A549 (cell line): ENCODE data around the gene PITPNM3. TPM values are rescaled to one million over a fixed set of nuclear protein-coding genes. Genes with fewer than 3 reads are reported as not detected.

ENCODE experiments used
- ATAC-seq, 2 experiments: fragments of 200-7000 bp in 1 of 2; fragments of >200 bp in 1 of 2; cut with Nextera tagmentation in 1 of 2; cut with Tn5 transposase in 1 of 2; 3 replicates each; pipeline versions ENCODE4 v1.8.0 to v1.9.1; 2018 to 2020; ENCODE audit warnings: mild to moderate bottlenecking in 1 of 2, moderate library complexity in 1 of 2
- CTCF ChIA-PET: fragments of 300-600 bp; sonication (Branson Sonifier 250); formaldehyde crosslinking; extraction: SDS; loops from one replicate; lab custom pipeline; 2021; ENCODE audit warnings: antibody characterized with exemption, inconsistent platforms; lab: Yijun Ruan, JAX
- POLR2A ChIA-PET: fragments of 350-600 bp; formaldehyde crosslinking; extraction: SDS; loops from one replicate; lab custom pipeline; 2021; ENCODE audit warnings: antibody characterized with exemption, inconsistent platforms; lab: Yijun Ruan, JAX
- DNase-seq, 2 experiments: peaks; one replicate each; pipeline versions ENCODE4 v3.0.0 to v3.0.0-alpha.2; 2011 to 2016; ENCODE audit warnings: low read depth in 1 of 2, low spot score in 1 of 2
- FAIRE-seq: peaks from 2 replicates; lab custom pipeline; 2011; peaks lifted over from hg19 to GRCh38; lab: Jason Lieb, UNC
- H3K27ac ChIP-seq, 2 experiments: fragments of >200 bp; sonication (Bioruptor Twin); formaldehyde crosslinking; 3 replicates each; pipeline ENCODE4 v1.5.1; 2016 to 2017
- H3K4me1 ChIP-seq: fragments of >200 bp; sonication (Bioruptor Twin); formaldehyde crosslinking; 3 replicates; pipeline ENCODE4 v1.6.1; 2016
- H3K4me2 ChIP-seq: fragments of >200 bp; sonication (Bioruptor Twin); formaldehyde crosslinking; 3 replicates; pipeline ENCODE4 v1.6.1; 2016
- H3K4me3 ChIP-seq: fragments of >200 bp; sonication (Bioruptor Twin); formaldehyde crosslinking; 3 replicates; pipeline ENCODE4 v1.5.1; 2016
- H3K9me3 ChIP-seq: fragments of >200 bp; sonication (Bioruptor Twin); formaldehyde crosslinking; 3 replicates; pipeline ENCODE4 v1.6.1; 2016
- CHD2 ChIP-seq: fragments of 150-350 bp; IDR thresholded peaks from 2 replicates; pipeline ENCODE4 v1.6.1; 2014; ENCODE audit warnings: low read length; ENCODE audit not compliant: partially characterized antibody
- CHD4 ChIP-seq: fragments of 200-600 bp; sonication (generic); IDR thresholded peaks from 2 replicates; pipeline ENCODE4 v1.6.1; 2016; ENCODE audit warnings: antibody characterized with exemption, mild to moderate bottlenecking, borderline replicate concordance
- ELK1 ChIP-seq: fragments of 150-350 bp; IDR thresholded peaks from 2 replicates; pipeline ENCODE4 v1.6.1; 2014; ENCODE audit warnings: low read depth, mild to moderate bottlenecking, low read length
- GATA3 ChIP-seq: IDR thresholded peaks from 2 replicates; pipeline ENCODE4 v1.6.1; 2012; ENCODE audit warnings: borderline replicate concordance
- HEYL ChIP-seq: fragments of 250-450 bp; sonication (Bioruptor Pico); IDR thresholded peaks from 2 replicates; pipeline ENCODE4 v1.8.0; 2021; ENCODE audit warnings: mild to moderate bottlenecking, moderate library complexity
- KDM5A ChIP-seq: fragments of 200-600 bp; sonication (generic); IDR thresholded peaks from 2 replicates; pipeline ENCODE4 v1.6.1; 2016; ENCODE audit warnings: antibody characterized with exemption, mild to moderate bottlenecking
- MAFK ChIP-seq: fragments of 450-650 bp; IDR thresholded peaks from 2 replicates; pipeline ENCODE4 v1.6.1; 2014; ENCODE audit not compliant: partially characterized antibody
- NFE2L2 ChIP-seq: fragments of 150-350 bp; conservative IDR thresholded peaks from 2 replicates; pipeline ENCODE4 v1.6.1; 2014; ENCODE audit warnings: low read length
- NPAS2 ChIP-seq: fragments of 250-450 bp; sonication (Bioruptor Pico); IDR thresholded peaks from 2 replicates; pipeline ENCODE4 v1.8.0; 2022; ENCODE audit warnings: mild to moderate bottlenecking, moderate library complexity, borderline replicate concordance
- PBX3 ChIP-seq: IDR thresholded peaks from 2 replicates; pipeline ENCODE4 v1.6.1; 2012
- PHF8 ChIP-seq: fragments of 200-600 bp; sonication (generic); IDR thresholded peaks from 2 replicates; pipeline ENCODE4 v1.6.1; 2016; ENCODE audit warnings: low read depth, mild to moderate bottlenecking, antibody characterized with exemption, moderate library complexity, borderline replicate concordance
- POLR2AphosphoS2 ChIP-seq: conservative IDR thresholded peaks from 2 replicates; pipeline ENCODE4 v1.6.1; 2012; ENCODE audit warnings: low read length, improper control_type of control experiment, inconsistent platforms
- RAD21 ChIP-seq, 2 experiments: fragments of >200 bp in 1 of 2; sonication (Bioruptor Twin) in 1 of 2; formaldehyde crosslinking in 1 of 2; IDR thresholded peaks in 1 of 2; conservative IDR thresholded peaks in 1 of 2; 2 replicates in 1 of 2; 3 replicates in 1 of 2; pipeline ENCODE4 v1.6.1; 2012 to 2018; ENCODE audit warnings: inconsistent platforms in 1 of 2
- SMC3 ChIP-seq: fragments of >200 bp; sonication (Bioruptor Twin); formaldehyde crosslinking; IDR thresholded peaks from 3 replicates; pipeline ENCODE4 v1.6.1; 2018; ENCODE audit warnings: inconsistent platforms
- TP53 ChIP-seq: fragments of 250-450 bp; sonication (Bioruptor Pico); IDR thresholded peaks from 2 replicates; pipeline ENCODE4 v1.5.0; 2021; ENCODE audit warnings: mild to moderate bottlenecking, moderate library complexity
- ZFP36 ChIP-seq: fragments of 450-650 bp; IDR thresholded peaks from 2 replicates; pipeline ENCODE4 v1.6.1; 2014; ENCODE audit warnings: borderline replicate concordance; ENCODE audit not compliant: partially characterized antibody
- WGBS: methylation state at CpG from one replicate; pipeline ENCODE4 v1.1.6; 2017; ENCODE audit errors: missing lambda C conversion rate; 5-methylcytosine and 5-hydroxymethylcytosine counted together
- polyA plus RNA-seq, 4 experiments: library from polyadenylated mRNA; depleted of rRNA in 3 of 4; stranded (reverse); fragments of >200 nt; fragmentation: RNase III in 1 of 4; extraction: RNeasy Plus Mini Kit Qiagen cat#74134 plus additional on column Dnase treatment in 1 of 4; gene quantifications; 2 replicates in 3 of 4; 3 replicates in 1 of 4; pipeline ENCODE4 v1.2.3, GENCODE V29; 2011 to 2017
- TF ChIP-seq, protein P1 (sequence below): fragments of >200 bp; sonication (Bioruptor Twin); formaldehyde crosslinking; IDR thresholded peaks from 3 replicates; pipeline ENCODE4 v1.5.1; 2016
- TF ChIP-seq, protein P2 (sequence below): fragments of 250-450 bp; sonication (Bioruptor Pico); IDR thresholded peaks from 2 replicates; pipeline ENCODE4 v1.5.0; 2021; ENCODE audit warnings: mild to moderate bottlenecking, moderate library complexity, borderline replicate concordance

The PITPNM3 gene
- polyA plus RNA-seq, 2 of the 4 experiments (the other 2 are of a cell fraction), result 0.80 to 2.2 TPM

DNA sequence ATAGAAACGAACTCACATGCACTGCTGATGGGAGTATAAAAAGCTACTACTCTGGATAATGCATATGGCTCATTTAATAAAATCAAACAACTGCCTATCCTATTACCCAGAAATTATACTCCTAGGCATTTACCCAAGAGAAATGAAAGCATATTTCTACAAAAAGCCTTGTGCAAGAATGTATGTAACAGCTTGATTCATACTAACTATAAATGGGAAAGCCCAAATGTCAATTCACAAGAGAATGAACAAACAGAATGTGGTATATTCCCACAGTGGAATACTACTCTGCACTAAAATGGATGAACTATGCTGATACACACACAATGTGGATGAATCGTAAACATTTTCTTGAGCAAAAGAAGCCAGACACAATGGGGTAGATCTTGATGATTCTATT, 45.8 kb upstream of the PITPNM3 start:
- Histone ChIP-seq H3K27ac (no peak overlapping the region), H3K4me2 (no peak overlapping the region), H3K4me3 (no peak overlapping the region), H3K4me1 (peaks cover 42% of the 10 kb centered on the region), H3K9me3 (no peaks in the 10 kb centered on the region)
- POLR2A ChIA-PET, result no interaction called here
- DNase-seq (no peak), ATAC-seq (no peak), FAIRE-seq (peak; percentile 46)
- TF ChIP-seq SMC3 (no peak), ELK1 (no peak), RAD21 (conservative IDR thresholded peaks at IDR 0.05 in 1 of 2, IDR thresholded peaks at IDR 0.05 in 1 of 2) (no peak), ZFP36 (no peak), KDM5A (no peak), GATA3 (no peak), CHD4 (no peak), CHD2 (no peak)
- TF ChIP-seq, protein P1, sequence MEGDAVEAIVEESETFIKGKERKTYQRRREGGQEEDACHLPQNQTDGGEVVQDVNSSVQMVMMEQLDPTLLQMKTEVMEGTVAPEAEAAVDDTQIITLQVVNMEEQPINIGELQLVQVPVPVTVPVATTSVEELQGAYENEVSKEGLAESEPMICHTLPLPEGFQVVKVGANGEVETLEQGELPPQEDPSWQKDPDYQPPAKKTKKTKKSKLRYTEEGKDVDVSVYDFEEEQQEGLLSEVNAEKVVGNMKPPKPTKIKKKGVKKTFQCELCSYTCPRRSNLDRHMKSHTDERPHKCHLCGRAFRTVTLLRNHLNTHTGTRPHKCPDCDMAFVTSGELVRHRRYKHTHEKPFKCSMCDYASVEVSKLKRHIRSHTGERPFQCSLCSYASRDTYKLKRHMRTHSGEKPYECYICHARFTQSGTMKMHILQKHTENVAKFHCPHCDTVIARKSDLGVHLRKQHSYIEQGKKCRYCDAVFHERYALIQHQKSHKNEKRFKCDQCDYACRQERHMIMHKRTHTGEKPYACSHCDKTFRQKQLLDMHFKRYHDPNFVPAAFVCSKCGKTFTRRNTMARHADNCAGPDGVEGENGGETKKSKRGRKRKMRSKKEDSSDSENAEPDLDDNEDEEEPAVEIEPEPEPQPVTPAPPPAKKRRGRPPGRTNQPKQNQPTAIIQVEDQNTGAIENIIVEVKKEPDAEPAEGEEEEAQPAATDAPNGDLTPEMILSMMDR, result no peak
- TF ChIP-seq, protein P2, sequence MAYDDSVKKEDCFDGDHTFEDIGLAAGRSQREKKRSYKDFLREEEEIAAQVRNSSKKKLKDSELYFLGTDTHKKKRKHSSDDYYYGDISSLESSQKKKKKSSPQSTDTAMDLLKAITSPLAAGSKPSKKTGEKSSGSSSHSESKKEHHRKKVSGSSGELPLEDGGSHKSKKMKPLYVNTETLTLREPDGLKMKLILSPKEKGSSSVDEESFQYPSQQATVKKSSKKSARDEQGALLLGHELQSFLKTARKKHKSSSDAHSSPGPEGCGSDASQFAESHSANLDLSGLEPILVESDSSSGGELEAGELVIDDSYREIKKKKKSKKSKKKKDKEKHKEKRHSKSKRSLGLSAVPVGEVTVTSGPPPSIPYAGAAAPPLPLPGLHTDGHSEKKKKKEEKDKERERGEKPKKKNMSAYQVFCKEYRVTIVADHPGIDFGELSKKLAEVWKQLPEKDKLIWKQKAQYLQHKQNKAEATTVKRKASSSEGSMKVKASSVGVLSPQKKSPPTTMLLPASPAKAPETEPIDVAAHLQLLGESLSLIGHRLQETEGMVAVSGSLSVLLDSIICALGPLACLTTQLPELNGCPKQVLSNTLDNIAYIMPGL, result no peak
- WGBS, result 95% methylated on average over 2 of the region's 2 CpGs
- CTCF ChIA-PET, result interaction anchor here (0.7 to 1.5 kb wide), 3 partner anchors 54 to 129 kb away, joined by 3 to 5 read pairs (median 3); no protein-coding TSS in a partner anchor

DNA sequence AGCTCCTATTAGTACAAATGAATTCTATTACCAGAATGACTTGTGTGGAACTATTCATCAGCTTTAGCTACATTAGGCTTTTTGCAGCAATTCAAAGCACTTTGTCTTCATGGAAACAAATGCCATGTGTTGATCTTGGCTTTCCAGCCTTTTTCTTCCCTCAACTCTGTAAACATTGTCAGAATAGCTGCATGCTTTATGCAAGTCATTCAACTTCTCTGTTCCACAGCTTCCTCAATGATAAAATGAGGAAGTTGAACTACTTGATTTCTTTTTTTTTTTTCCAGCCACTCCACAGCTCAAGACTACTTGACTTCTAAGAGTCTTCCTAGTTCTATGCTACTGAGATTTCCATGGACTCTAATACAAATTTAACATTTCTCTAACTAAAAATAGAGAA, 43.0 kb upstream of the PITPNM3 start:
- POLR2A ChIA-PET, result no interaction called here
- TF ChIP-seq HEYL (CRISPR knock-in tag), result no peak
- no peak for TF ChIP-seq SMC3
- TF ChIP-seq PBX3, result no peak
- TF ChIP-seq POLR2AphosphoS2, result no peak
- TF ChIP-seq MAFK, result peak; percentile 40
- TF ChIP-seq TP53 (CRISPR knock-in tag), result no peak
- TF ChIP-seq NPAS2 (CRISPR knock-in tag), result no peak
- TF ChIP-seq NFE2L2, result peak; percentile 42; the same call in 1 of the 2 replicates
- no peak for TF ChIP-seq PHF8
- ATAC-seq (peak in 1 of 2 experiments; percentile 55; a peak in 3 of 6 replicates), DNase-seq (peak in 1 of 2 experiments; percentile 55), FAIRE-seq (peak; percentile 39)
- CTCF ChIA-PET, result interaction anchor here (0.7 to 2.5 kb wide), 4 partner anchors 11 to 1180 kb away, joined by 3 to 25 read pairs (median 4); no protein-coding TSS in a partner anchor
- peak overlapping the region; percentile 15; the same call in 1 of the 3 replicates for H3K4me2 ChIP-seq
- H3K4me3 ChIP-seq, result no peak overlapping the region
- H3K4me1 ChIP-seq, result peaks cover 42% of the 10 kb centered on the region
- peak overlapping the region; percentile 3 to 39; a peak in 2 of 6 replicates for H3K27ac ChIP-seq
- H3K9me3 ChIP-seq, result no peaks in the 10 kb centered on the region
